Ramos (cell line): ENCODE results near the gene SNN.

ENCODE experiments used
- in situ Hi-C: fragments of 300-500 bp; cut with MboI; formaldehyde crosslinking; loops from one replicate; pipeline ENCODE4 v1.14.3; 2022; ENCODE audit warnings: low sequenced_read_pairs; ENCODE audit not compliant: unreplicated experiment

SNN gene

GRCh38 chr16:11717811-11718210 is 49.6 kb downstream of the SNN start:
- in situ Hi-C loops, result loop anchor here (10.0 kb wide), 1 partner anchor 313 kb away; no protein-coding TSS in a partner anchor

- in situ Hi-C loops, result loop anchor here (10.0 kb wide), 1 partner anchor 314 kb away; no protein-coding TSS in a partner anchor
These were observed 50.9 kb downstream of the SNN start for GRCh38 chr16:11719171-11719570.

DNA sequence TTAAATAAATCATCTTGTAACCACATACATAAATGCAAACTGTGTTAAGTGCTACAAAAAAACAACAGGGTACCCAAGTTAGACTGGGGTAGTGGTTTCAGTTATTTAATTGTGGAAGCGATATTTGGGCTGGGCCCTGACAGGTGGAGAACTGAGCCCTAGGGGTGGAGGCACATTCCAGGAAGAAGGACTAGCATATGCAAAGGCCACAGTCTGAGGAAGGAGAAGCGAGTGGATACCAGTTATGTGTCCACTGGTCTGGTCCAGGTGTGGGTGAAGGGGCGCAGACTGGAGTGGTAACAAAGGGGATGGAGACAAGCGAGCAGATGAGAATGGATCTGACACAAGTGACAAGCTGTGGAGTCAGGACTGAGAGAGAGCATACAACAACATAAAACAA is 51.5 kb downstream of the SNN start:
- in situ Hi-C loops, result loop anchor here (10.0 kb wide), 1 partner anchor 315 kb away; no protein-coding TSS in a partner anchor

- in situ Hi-C loops, result no loop called here
These were observed 53.7 kb downstream of the SNN start for GRCh38 chr16:11721781-11722467.

- in situ Hi-C loops, result no loop called here
These were observed 54.2 kb downstream of the SNN start for GRCh38 chr16:11722468-11722808.

DNA sequence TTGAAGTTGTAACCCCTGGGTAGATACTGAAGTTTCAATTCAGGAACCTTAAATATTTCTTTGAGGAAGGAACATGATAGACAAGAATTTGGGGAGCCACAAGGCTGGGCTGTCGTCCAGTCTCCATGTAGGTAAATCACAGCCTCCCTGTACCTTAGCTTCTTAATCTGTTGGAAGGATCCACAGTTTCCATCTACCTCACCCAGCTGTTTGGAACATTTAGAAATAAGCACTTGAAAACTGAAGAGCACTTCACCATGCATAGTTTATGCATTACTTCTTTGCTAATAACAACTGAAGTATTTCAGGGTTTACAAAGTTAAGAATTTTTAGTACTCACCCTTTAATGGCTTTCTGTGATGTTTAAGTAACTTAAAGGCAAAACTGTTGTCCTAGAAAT is 57.2 kb downstream of the SNN start:
- in situ Hi-C loops, result no loop called here

DNA sequence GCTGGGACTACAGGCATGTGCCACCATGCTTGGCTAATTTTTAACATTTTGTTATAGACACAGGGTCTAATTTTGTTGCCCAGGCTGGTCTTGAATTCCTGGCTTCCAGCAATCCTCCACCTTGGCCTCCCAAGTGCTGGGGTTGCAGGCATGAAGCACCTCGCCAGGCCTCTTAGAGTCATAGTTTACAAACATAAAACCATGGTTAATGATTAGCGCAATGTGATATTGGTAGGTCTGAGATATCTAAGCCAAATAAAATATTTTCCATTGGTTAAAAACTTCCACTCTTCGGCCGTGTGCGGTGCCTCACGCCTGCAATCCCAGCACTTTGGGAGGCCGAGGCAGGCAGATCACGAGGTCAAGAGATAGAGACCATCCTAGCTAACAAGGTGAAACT is 57.8 kb downstream of the SNN start:
- in situ Hi-C loops, result no loop called here

DNA sequence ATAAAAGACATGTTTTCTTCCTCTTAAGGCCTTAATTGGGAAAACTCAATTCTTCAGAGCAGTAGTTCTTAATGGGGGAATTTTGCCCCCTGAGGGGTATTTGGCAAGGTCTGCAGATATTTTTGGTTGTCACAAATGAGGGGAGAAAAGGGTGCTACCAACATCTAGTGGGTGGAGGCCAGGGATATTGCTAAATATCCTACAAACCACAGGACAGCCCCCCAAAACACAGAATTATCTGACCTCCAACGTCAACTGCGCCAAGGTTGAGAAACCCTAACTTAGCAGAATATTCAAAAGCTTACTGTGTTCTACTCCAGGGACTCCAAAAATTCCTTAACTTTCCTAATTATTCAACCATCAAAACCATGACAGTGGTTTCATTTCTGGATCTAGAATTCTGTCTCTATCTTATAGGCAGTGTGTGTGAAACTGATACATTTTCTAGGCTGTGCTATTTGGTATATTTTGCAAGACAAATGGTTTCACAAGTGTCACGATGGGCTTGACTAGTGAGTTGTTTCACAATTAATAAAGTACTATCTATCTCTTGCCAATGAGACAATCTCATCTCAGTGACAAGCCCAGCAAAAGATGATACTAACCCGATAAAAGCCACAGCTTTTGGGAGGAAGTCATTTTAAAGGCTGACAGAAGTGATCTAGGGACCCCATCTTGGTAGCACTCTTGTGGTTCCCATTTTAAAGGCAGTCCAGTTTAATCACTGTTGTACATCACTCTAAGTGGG is 59.7 kb downstream of the SNN start:
- in situ Hi-C loops, result no loop called here
